ENCODE data around the gene ZNF280D.
"Not testable (repeated sequence)": the region's sequence is repeated elsewhere in the genome, so short reads cannot be mapped to it uniquely, and the experiment has no call there.

The ZNF280D gene

DNA sequence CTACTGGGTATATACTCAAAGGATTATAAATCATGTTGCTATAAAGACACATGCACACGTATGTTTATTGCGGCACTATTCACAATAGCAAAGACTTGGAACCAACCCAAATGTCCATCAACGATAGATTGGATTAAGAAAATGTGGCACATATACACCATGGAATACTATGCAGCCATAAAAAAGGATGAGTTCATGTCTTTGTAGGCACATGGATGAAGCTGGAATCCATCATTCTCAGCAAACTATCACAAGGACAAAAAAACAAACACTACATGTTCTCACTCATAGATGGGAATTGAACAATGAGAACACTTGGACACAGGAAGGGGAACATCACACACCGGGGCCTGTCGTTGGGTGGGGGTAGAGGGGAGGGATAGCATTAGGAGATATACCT lies 23.8 kb downstream of the ZNF280D start:
- not testable (repeated sequence) for DNase-seq

DNA sequence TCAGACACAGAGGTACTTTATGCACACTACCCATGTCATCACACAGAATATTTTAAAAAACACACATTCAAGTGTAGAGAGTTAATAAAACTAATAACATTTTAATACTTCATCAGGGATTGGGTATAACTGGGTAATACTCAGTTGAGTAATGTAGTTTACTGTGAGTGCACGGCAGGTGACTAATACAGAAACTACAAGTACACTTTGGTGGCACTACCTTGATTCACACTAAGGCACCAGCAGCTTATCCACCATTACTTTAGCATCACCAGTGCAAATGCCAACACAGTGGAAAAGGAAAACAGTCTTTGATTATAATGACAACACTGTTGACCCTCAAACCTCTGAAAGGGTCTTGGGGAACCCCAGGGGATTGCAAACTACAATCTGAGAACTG lies 33.6 kb downstream of the ZNF280D start:
- no peak for DNase-seq

DNA sequence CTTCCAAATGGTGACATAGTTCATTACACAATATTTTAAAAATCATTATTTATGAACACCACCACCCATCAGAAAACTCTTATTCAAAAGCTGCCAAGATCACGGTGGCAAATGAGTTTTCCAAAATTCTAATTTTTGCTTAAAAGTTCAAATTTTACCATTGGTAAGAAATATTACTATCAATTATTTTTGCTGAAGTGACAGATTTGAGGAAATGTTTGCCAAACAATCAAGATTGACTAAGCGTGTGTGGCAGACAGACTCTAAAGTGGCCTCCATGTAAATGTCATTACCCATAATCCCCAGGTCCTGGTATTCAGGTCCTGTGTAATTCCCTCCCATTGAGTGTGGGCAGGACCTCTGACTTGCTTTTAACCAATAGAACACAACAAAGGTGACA lies 35.0 kb downstream of the ZNF280D start:
- no peak for DNase-seq

DNA sequence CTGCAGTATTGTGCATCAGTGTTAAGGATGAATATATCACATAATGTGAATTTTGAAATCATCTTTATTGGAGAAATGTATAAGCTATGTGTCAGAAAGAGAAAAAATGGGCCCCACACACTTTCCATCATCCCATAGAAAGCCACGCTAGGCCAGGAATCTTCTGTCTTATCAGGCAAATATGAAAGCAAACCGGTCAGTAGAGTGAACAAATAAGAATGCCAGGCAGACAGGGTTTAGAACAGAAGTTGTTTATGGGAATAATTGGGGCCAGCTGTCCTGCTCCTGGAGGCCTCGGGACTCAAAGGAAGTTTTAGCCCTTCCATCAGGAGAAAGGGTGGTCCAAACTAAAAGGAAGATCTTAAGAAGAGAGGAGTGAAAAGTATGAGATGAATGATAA lies 39.5 kb downstream of the ZNF280D start:
- no peak for DNase-seq

DNA sequence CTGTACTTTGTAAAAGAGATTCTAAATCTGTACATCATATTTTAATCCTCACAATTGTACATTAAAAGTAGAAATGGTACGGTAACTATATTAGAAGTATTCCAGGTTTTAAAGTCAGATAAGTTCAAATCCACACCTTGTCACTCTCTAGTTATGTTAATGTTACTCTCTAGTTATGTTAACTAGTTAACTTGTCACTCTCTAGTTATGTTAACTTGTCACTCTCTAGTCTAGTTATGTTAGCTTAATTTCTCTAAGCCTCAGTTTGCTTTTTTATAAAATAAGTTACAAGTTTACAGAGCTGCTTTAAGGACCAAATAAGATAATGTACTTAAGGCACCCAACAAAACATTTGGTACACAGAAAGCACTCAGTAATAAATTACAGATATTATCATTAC lies 42.6 kb downstream of the ZNF280D start:
- DNase-seq, result no peak

DNA sequence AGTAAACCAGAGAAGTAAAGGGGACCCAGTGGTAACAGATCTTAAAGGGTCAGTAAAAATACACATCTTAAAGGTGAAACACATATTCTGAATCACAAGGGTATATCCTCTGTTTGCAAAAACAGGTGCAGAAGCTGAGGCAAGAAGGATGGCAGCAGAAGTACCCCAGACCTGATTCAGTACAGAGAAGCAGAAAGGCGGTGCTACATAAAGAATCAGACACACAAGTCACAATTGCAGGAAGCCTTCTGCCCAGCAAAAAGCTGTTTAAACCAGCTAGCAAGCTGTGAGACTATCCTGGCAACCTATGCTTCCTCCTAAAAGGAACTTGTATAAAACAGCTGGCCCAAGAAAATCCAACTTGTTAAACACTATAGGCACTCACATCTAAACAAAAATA lies 49.4 kb downstream of the ZNF280D start:
- DNase-seq, result no peak

DNA sequence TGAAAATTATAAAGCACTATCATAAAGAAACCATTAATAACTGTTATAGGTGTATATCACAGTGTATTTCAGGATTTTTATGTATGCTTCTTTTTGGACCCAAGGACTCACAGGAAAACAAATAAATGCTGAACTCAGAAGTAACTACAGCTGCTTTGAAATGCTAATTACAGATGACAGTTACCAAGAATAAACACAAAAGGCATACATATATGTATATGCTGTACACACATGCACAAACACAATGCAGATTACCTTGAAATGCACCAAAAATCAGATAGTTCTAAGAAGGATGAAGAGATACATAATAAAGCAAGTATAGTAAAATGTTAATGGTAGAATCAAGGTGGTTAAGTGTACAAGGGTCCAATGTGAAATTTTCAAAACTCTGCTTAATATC lies 52.2 kb downstream of the ZNF280D start:
- DNase-seq, result no peak

DNA sequence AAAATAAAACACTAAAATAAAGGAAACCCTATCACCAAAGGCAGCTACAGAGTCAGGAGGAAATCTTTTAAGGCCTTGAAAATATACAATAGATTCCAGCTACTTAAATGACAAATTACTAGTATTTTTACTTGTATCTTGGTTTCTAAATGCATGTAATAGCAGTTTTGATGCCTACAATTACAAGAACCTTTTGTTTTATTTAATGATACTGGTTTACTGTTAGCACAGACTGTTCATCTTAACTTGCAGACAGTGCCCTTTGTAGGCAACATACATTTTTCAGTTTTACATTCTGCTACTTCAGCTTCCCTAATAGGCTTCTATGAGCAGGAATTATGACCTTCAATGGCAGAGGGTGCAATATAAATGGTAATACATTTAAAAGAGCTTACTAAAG lies 54.1 kb downstream of the ZNF280D start:
- no peak for DNase-seq

DNA sequence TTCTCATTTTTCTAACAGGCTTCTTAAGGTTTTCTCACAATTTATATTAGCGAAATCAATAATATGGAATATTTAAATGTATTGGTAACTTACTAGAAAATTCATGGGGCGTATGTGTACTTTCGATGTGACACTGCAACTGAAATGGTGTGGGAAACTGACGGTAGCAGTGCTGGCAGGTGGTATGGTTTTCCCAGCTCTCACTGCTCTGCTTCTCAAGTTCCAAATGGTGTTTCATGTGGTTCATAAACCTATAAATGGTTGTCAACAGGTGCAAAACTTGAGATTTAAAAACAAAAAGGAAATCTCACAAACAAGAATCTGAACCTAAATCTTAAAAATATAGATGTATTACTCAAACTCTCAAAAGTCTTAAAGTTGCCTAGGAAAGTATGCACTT lies 54.7 kb downstream of the ZNF280D start:
- no peak for DNase-seq

DNA sequence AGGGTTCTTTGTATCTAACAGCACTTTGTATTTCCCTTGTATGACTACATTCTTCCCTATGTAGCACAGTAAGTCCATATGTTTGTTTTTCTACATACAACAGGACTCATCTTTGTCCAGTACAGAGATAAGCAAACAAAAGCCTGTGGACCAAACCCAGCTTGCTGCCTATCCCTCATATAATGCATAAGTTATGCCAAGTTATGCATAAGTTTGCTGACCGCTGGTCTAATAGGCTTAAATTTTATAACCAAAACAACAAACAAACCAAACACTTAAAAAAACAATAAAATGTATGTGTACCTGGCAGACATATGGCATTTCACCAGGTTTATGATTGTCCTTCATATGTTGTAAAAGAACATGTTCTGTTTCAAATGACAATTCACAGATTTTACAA lies 56.0 kb downstream of the ZNF280D start:
- DNase-seq, result no peak

DNA sequence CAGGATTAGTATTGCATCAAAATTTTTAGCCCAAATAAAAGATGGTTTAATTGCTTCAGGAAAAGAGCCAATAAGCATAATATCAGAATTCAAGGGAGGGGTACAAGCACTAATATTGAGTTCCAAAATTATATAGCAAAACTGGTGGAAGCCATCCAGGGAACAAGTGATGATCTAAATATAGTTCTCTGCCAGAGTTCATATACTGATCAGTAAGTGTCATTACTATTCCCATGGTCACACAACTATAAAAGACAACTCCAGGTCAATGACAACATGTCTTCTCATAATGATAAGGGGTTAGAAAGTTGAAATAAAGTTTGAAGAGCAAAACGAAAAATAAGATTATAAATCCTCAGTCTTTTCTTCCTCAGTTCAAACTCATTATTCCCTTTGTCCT lies 57.4 kb downstream of the ZNF280D start:
- no peak for DNase-seq

DNA sequence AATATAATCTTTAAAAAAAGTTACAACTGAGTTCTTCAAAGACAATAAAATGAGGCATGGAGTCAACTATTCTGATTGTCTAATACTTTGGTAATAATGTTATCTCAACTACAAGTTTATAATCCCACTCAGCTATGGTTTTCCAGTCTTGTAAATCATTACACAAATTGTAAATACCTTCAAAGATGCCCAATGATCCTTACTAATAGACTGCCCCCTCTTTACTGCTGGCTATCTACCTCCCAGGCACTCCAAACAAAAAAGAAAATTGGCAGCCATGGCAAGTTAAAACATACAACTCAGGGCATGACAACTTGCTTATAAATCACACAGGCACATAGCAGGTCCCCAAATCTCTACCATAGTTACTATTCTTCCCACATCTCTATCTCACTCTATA lies 58.5 kb downstream of the ZNF280D start:
- no peak for DNase-seq

DNA sequence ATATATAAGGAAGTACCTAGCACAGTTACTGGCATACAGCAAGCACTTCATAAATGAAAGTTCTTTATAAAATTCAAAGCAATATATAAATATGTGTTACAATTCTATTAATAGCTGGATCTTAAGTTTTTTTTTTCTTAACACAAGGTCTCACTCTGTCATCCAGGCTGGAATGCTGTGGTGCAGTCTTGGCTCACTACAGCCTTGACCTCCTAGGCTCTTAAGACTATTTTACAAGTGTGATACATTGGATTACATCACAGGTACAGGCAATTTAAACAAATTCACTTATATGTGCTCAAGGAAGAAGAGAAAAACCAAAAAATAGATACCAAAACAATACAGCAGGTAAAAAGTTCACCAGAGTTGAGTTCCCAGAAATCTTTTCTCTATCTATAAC lies 60.6 kb downstream of the ZNF280D start:
- no peak for DNase-seq

DNA sequence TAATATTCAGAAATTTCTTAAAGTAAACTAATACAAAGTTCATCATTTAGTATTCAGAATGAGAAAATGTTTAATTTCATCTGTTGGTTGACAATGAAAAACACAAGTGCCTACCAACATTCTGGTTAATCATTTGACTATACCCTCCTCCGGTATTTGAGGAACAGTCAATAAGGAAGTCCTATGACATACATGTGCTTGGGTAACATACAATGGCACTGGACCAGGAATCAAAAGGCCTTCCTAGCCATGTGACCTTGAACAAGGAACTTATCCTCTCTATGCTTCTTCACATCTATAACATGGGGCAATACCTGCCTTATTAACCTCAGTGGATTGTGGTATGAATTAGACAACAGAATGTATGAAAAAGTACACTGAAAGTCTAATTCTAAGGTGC lies 65.8 kb downstream of the ZNF280D start:
- no peak for DNase-seq

DNA sequence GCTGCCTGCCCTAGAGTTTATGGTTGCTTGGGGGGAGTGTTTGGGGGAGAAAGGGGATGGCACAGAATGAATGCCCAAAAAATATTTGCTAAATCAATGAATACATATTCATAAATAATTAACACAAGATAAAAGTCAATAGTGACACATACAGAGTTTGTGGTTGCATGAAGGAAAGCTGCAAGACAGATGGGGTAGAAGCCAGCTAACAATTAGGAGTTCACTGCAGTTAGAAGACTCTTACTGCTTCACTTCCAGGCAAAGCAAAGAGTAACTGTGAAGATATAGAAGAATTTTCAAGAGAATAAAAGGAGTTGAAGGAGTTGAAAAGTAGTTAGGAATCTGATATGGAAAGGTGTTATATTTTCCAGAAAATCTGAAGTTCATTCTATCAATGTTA lies 72.4 kb downstream of the ZNF280D start:
- no peak for DNase-seq

DNA sequence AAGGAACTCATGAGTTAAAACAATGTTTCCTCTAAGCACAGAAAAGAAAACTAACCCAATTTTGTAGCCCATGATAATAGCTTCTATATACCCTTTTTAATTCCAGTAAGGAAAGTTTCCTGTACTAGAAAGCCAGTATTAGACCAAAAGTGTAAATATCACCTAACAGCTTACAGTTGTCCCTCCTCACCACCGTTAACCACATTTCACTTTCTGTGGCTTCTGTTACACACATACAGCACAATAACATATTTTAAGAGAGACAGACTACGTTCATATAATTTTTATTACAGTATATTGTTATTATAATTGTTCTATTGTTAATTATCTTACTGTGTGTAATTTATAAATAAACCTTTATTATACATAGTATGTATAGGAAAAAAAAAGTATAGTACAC lies 74.1 kb downstream of the ZNF280D start:
- DNase-seq, result no peak

DNA sequence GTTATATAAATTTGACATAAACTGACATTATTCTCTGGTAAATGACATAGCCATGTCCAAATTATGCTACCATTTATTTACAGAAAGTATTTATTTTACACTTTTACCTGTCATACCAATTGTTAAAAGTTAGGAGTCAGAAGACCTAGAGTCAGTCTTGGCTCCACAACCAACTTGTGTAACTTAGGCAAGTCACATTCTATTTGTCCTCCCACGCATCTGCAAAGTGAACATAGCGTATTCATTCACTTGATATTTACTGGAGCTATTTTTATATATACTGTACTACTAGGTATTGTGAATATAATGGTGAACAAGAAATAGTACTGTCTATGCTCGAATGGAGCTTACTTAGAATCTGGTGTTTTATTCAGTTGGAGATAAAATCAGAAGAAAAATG lies 78.7 kb downstream of the ZNF280D start:
- DNase-seq, result no peak

DNA sequence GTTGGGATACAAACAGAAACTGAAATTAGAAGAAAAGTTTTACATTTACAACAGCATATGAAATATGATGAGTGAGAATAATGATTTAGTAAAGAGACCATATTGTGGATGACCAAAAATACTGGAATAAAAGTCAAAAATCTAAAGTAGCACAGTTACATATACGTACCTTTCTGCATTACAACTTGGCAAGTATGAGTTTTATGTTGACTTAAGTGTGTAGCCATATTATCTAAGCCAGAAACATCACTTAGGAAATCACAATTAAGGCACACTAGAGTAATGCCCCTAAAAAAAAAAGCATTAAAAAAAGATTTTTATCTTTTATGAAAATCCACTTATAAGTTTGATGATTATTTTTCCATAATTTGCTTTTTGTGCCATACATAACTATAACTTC lies 79.1 kb downstream of the ZNF280D start:
- no peak for DNase-seq

DNA sequence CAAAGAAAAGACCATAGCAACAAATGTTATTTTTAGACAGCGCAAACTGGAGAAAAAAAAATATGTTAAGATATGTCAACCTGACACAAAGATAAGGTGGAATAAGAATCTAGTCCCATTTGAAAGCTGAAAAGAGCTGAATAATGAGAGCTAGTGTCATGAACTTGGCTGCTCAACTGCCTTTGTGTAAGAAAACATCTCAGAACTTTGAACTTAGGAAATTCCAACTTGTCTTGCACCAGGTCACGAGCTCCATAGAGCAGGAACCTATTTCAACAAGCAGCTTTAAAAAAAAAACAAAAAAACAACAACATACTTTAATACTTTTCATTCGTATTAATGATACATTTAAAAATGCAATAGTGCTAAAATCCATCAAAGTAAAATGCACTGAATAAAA lies 79.5 kb downstream of the ZNF280D start:
- no peak for DNase-seq

DNA sequence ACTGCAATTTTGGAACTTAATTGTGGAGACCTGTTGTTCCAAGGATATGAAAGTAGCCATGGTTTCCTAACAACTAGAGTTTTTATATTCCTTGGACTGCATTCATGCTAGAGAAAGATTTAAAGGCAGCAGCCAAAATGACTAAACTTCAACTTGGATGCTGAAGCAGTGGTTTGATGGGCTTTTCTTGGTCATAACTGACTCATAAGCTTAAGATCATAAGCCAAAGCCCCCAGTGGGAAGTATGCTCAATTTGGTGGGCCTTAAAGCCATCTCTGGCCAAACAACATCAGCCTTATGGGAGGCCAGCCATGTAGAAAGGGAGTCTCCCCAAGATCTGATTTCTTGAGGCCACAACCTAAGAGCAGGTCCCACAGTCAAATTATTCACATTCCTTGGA lies 80.2 kb downstream of the ZNF280D start:
- DNase-seq, result no peak

DNA sequence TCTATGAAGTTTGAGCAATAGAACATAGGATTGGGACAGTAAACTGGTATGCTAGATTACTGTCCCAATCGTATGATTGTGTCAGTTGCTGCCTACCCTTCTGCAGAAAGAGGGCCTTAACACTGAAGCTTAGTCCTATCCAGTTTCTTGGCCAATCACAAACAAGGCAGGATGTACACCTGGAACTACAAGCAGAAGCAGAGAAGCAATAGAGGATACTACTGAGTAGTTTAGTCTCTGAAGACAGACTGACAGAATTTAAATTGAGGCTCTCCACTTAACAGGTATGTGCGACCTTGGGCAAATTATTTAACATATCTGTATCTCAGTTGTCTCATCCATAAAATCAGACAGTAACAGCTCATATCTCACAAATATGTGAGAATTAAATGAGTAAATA lies 85.0 kb downstream of the ZNF280D start:
- no peak for DNase-seq

DNA sequence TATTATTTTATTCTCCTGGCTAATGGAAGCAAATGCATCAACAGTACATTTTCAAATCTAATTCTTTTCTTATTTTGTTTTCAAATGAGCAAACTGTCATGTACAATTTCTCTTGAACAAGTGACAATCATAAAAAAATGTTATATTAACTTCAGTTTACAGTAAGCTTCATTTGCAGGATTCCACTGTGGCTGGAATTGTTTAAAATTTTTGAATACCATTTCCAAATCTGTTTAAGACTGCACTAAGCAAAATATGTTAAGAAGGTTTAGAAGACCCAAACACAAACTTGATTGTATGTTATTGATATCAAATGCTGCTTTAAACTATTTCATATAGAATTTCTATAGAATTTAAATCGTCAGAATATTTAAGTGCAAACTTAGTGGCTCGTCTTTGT lies 92.8 kb downstream of the ZNF280D start:
- no peak for DNase-seq

DNA sequence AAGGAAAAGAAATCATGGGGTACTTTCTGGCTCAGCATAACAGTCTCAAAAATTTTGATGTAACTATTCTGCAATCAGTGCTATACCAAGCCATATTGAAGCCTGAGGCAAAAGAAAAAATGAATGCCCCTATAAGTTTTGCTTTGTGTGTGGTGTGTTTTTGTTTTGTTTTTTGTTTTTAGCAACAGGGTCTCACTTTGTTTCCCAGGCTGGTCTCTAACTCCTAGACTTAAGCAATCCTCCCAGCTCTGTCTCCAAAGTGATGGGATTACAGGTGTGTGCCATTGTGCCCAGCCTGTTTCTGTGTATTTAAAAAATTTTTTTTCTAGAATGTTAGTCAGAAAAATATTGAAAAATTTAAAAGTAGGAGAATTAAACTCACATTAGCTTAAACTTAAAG lies 93.2 kb downstream of the ZNF280D start:
- no peak for DNase-seq

DNA sequence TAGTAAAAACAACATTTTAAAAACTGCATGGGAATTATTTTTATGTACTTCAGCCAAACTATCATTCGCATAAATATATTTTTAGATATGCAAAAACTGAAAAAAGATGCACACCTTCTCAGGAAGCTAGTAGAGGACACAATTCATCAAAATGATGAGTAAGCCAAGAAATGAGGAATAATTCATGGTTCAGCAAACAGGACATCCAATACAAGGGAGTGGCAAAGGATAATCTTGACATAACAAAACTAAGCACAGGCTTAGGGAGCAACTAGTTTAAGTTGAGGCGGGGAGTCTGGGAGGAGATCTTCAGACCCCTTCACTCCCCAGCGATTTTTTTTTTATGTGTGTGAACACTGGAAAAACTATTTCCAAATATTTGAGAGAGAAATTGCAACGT lies 93.7 kb downstream of the ZNF280D start:
- DNase-seq, result no peak

DNA sequence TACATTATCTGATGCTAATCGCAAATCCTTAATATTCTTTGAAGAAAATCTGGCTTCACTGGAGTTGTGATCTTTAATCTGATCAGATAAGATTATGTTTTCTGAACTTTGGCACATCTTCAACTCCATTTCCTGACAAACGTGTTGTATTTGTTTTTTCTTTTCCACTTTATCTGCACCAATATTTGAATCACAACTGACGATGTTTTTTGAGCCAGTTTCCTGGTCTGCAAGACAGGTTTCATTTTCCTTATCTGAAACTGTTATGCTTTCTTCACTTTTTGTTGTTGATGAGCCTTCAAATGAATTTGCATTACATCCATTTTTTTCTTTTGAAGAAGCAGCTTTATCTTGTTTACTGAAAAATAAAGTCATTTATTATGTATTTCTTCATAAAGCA lies 101.5 kb downstream of the ZNF280D start:
- no peak for DNase-seq

DNA sequence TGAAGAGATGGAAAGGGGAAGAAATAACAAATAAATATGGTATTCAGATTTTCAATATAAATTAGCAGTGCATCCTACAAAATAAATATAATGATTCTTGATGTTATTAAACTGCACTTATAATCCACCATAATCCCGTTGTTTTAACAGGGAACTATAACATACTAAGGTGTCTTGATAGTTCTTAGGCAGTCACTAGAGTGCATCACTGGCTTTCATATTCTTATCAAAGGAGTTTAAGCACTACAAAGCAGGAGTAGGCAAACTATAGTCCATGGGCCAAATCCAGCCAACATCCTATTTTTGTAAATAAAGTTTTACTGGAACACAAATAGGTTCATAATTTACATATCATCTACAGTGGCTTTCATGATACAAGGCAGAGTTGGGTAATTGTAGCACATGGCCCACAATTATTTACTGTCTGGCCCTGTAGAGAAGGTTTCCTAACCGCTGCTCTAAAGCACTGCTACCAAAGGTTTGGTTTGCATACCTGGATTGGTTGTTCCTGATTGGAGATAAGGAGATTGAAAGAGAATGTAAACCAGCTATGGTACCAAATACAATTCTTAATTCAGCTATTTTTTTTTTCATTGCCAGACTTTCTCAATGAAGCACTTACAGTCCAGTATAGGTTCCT lies 104.3 kb downstream of the ZNF280D start:
- DNase-seq, result no peak
